Measurements from ENCODE around the gene FAM163A.

The FAM163A gene

GRCh38 chr1:179742717-179743678 is at the start of gene FAM163A:
FAM163A (plus strand) TSS chr1:179743291; CDS start chr1:179813098, 69,807 bp downstream.
- no peak for TF ChIP-seq GATA2 (IDR thresholded peaks at IDR 0.05; ENCODE audit: low read depth, low read length)
- no peak for TF ChIP-seq GATA3 (IDR thresholded peaks at IDR 0.05; ENCODE audit: low read depth, low read length)

GRCh38 chr1:179702946-179703539 is 40.0 kb upstream of the FAM163A start:
- TF ChIP-seq GATA2 (IDR thresholded peaks at IDR 0.05; ENCODE audit: low read depth, low read length) (no peak), GATA3 (IDR thresholded peaks at IDR 0.05; ENCODE audit: low read depth, low read length) (no peak)

- TF ChIP-seq GATA2 (IDR thresholded peaks at IDR 0.05; ENCODE audit: low read depth, low read length): no peak
Measured at GRCh38 chr1:179706339-179706941, 36.7 kb upstream of the FAM163A start.

GRCh38 chr1:179707406-179707805 is 35.7 kb upstream of the FAM163A start:
- TF ChIP-seq GATA2 (IDR thresholded peaks at IDR 0.05; ENCODE audit: low read depth, low read length) (no peak), GATA3 (IDR thresholded peaks at IDR 0.05; ENCODE audit: low read depth, low read length) (no peak)

GRCh38 chr1:179708434-179709195 is 34.5 kb upstream of the FAM163A start:
- no peak for TF ChIP-seq GATA3 (IDR thresholded peaks at IDR 0.05; ENCODE audit: low read depth, low read length)
- no peak for TF ChIP-seq GATA2 (IDR thresholded peaks at IDR 0.05; ENCODE audit: low read depth, low read length)

GRCh38 chr1:179709841-179710329 is 33.2 kb upstream of the FAM163A start:
- TF ChIP-seq GATA3 (IDR thresholded peaks at IDR 0.05; ENCODE audit: low read depth, low read length) (no peak), GATA2 (IDR thresholded peaks at IDR 0.05; ENCODE audit: low read depth, low read length) (no peak)

- TF ChIP-seq GATA2 (IDR thresholded peaks at IDR 0.05; ENCODE audit: low read depth, low read length): no peak
Measured at GRCh38 chr1:179714159-179714558, 28.9 kb upstream of the FAM163A start.

- no peak for TF ChIP-seq GATA3 (IDR thresholded peaks at IDR 0.05; ENCODE audit: low read depth, low read length)
- no peak for TF ChIP-seq GATA2 (IDR thresholded peaks at IDR 0.05; ENCODE audit: low read depth, low read length)
Measured at GRCh38 chr1:179714623-179715022, 28.5 kb upstream of the FAM163A start.

GRCh38 chr1:179719272-179719671 is 23.8 kb upstream of the FAM163A start:
- no peak for TF ChIP-seq GATA3 (IDR thresholded peaks at IDR 0.05; ENCODE audit: low read depth, low read length)
- no peak for TF ChIP-seq GATA2 (IDR thresholded peaks at IDR 0.05; ENCODE audit: low read depth, low read length)

- TF ChIP-seq GATA2 (IDR thresholded peaks at IDR 0.05; ENCODE audit: low read depth, low read length) (peak; percentile 52; the same call in 1 of the 2 replicates), GATA3 (IDR thresholded peaks at IDR 0.05; ENCODE audit: low read depth, low read length) (no peak)
Measured at GRCh38 chr1:179728271-179728670, 14.8 kb upstream of the FAM163A start.

GRCh38 chr1:179729881-179730280 is 13.2 kb upstream of the FAM163A start:
- TF ChIP-seq GATA3 (IDR thresholded peaks at IDR 0.05; ENCODE audit: low read depth, low read length) (no peak), GATA2 (IDR thresholded peaks at IDR 0.05; ENCODE audit: low read depth, low read length) (no peak)

- TF ChIP-seq GATA3 (IDR thresholded peaks at IDR 0.05; ENCODE audit: low read depth, low read length): no peak
- no peak for TF ChIP-seq GATA2 (IDR thresholded peaks at IDR 0.05; ENCODE audit: low read depth, low read length)
Measured at GRCh38 chr1:179731643-179732042, 11.4 kb upstream of the FAM163A start.

- TF ChIP-seq GATA2 (IDR thresholded peaks at IDR 0.05; ENCODE audit: low read depth, low read length) (no peak), GATA3 (IDR thresholded peaks at IDR 0.05; ENCODE audit: low read depth, low read length) (no peak)
Measured at GRCh38 chr1:179742291-179742690, 800 bp upstream of the FAM163A start.

Measured in SH-SY5Y (cell line).